ENCODE results near the gene RPL21.

DNA sequence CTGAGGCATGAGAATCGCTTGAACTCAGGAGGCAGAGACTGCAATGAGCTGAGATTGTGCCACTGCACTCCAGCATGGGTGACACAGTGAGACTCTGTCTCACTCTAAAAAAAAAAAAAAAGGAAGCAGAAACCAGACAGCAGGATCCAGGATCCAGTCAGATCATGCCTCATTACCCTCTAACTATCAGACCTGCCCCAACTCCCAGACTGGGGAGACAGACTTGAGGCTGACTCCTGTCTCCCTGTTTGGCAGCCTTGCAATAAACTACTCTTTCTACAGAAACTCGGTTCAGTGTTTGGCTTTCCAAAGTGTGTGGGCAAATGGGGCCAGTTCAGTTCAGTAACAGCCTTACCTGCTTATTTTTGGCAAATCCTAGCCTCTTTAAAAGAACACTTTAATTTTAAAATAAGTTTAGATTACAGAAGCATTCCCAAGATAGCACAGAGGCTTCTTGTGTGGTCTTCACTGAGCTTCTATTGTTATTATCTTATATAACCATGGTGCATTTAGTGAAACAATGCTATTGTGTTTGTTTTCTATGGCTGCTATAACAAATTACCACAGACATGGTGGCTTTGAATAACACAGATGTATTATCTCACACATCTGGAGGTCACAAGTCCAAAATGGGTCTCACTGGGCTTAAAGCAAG is 37.8 kb downstream of the RPL21 start:
- TF ChIP-seq, protein P1, sequence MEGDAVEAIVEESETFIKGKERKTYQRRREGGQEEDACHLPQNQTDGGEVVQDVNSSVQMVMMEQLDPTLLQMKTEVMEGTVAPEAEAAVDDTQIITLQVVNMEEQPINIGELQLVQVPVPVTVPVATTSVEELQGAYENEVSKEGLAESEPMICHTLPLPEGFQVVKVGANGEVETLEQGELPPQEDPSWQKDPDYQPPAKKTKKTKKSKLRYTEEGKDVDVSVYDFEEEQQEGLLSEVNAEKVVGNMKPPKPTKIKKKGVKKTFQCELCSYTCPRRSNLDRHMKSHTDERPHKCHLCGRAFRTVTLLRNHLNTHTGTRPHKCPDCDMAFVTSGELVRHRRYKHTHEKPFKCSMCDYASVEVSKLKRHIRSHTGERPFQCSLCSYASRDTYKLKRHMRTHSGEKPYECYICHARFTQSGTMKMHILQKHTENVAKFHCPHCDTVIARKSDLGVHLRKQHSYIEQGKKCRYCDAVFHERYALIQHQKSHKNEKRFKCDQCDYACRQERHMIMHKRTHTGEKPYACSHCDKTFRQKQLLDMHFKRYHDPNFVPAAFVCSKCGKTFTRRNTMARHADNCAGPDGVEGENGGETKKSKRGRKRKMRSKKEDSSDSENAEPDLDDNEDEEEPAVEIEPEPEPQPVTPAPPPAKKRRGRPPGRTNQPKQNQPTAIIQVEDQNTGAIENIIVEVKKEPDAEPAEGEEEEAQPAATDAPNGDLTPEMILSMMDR (conservative IDR thresholded peaks at IDR 0.05 in 1 of 2, IDR thresholded peaks at IDR 0.05 in 1 of 2; ENCODE audit: low read depth in 1 of 2, low read length in 2 of 2), result no peak
- no peak for TF ChIP-seq EZH2 (IDR thresholded peaks at IDR 0.05; ENCODE audit: low read length, missing control alignments)

All from fibroblast of lung (primary cell).